ENCODE data around the gene ZNF655.

ZNF655 gene

DNA sequence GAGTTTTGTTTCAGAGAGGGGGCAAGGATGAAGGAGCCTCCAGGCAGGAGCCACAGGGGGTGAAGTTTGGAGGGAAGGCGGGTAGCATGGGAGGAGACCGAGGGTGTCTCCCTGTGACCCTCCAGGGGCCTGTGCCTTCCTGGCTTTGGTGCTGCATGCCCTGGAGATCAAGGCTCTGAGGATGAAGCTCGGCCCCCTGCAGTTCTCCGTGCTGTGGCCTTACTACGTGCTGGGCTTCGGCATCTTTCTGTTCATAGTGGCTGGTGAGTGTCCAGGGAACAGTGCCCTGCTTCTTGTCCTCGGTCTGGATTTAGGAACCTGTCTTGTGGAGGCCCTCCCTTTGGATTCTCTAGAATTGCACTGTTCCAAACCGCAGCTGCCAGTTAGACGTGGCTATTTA lies 49.1 kb downstream of the ZNF655 start:
- Histone ChIP-seq H3K18ac (ENCODE audit: low read length) (no peak overlapping the region), H3K14ac (ENCODE audit: low read length) (peak overlapping the region; percentile 17), H3K4me3 (ENCODE audit: low read length in 2 of 2) (no peak overlapping the region), H3K27ac (replicated peaks; ENCODE audit: low read length) (no peak overlapping the region), H2BK5ac (ENCODE audit: low read length) (no peak overlapping the region), H3K23ac (ENCODE audit: low read depth, low read length, poor library complexity) (peak overlapping the region; percentile 20), H3K4ac (ENCODE audit: low read length) (no peak overlapping the region), H3K36me3 (replicated peaks in 1 of 2; ENCODE audit: control insufficient read depth in 2 of 2, insufficient read depth in 2 of 2, low read length in 2 of 2) (no peaks in the 10 kb centered on the region), H2AK5ac (ENCODE audit: low read depth, low read length) (no peak overlapping the region), H2BK12ac (ENCODE audit: low read length) (no peak overlapping the region), H3K9ac (ENCODE audit: low read depth, low read length, poor library complexity) (no peak overlapping the region), H3K4me1 (ENCODE audit: control insufficient read depth in 2 of 2, insufficient read depth in 1 of 2, low read depth in 1 of 2, low read length in 2 of 2) (no peaks in the 10 kb centered on the region), H3K4me2 (ENCODE audit: insufficient read depth, low read length, poor library complexity, severe bottlenecking) (no peak overlapping the region), H2BK15ac (ENCODE audit: low read length) (no peak overlapping the region), H3K9me3 (replicated peaks in 1 of 2; ENCODE audit: control insufficient read depth in 2 of 2, insufficient read depth in 1 of 2, low read depth in 1 of 2, low read length in 2 of 2) (no peaks in the 10 kb centered on the region), H2AFZ (ENCODE audit: low read length) (no peak overlapping the region), H4K8ac (ENCODE audit: low read depth, low read length) (no peak overlapping the region), H2BK120ac (ENCODE audit: low read depth, low read length) (no peak overlapping the region), H3K27me3 (ENCODE audit: control insufficient read depth in 3 of 3, insufficient read depth in 3 of 3, low read depth in 1 of 3, low read length in 3 of 3) (no peaks in the 10 kb centered on the region), H3K79me1 (ENCODE audit: low read depth, low read length) (no peaks in the 10 kb centered on the region), H4K91ac (ENCODE audit: low read depth, low read length, poor library complexity) (no peak overlapping the region)
- WGBS, 2 donors (ENCODE audit: extremely low coverage in 2 of 2, insufficient read length in 2 of 2, insufficient replicate concordance in 1 of 2) = no CpG with 5 or more reads among the region's 9 CpGs
- no peak for DNase-seq (ENCODE audit: low spot score)

DNA sequence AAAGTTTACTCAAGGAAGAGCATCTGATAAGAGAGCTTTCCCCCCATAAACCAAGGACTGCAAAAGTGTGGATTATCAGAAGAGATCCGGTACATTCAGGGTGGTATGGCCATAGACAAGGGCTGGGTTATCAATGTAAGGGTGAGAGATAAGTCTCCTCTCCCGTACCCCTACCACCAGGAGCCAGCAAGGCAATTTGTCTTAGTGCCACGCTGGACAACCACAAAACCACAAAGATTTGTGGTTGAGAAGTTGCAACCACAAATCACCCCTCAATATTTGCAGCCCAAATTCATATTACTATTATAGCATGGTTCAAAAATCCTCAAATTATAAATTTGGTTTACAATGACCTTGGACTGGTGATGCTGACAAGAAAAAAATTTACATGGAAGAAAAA lies 56.1 kb downstream of the ZNF655 start:
- no peak overlapping the region for H2AK5ac ChIP-seq (ENCODE audit: low read depth, low read length)
- H2BK5ac ChIP-seq (ENCODE audit: low read length) = no peak overlapping the region
- H2AFZ ChIP-seq (ENCODE audit: low read length) = no peak overlapping the region
- peaks cover 2 to 4% of the 10 kb centered on the region in 2 donors for H3K4me1 ChIP-seq (ENCODE audit: control insufficient read depth in 2 of 2, insufficient read depth in 1 of 2, low read depth in 1 of 2, low read length in 2 of 2)
- no peak overlapping the region for H4K8ac ChIP-seq (ENCODE audit: low read depth, low read length)
- no peak overlapping the region for H3K9ac ChIP-seq (ENCODE audit: low read depth, low read length, poor library complexity)
- H3K4me2 ChIP-seq (ENCODE audit: insufficient read depth, low read length, poor library complexity, severe bottlenecking) = no peak overlapping the region
- H3K9me3 ChIP-seq (replicated peaks in 1 of 2; ENCODE audit: control insufficient read depth in 2 of 2, insufficient read depth in 1 of 2, low read depth in 1 of 2, low read length in 2 of 2) = no peaks in the 10 kb centered on the region
- no peak for DNase-seq (ENCODE audit: low spot score)
- WGBS, 2 donors (ENCODE audit: extremely low coverage in 2 of 2, insufficient read length in 2 of 2, insufficient replicate concordance in 1 of 2) = no CpG with 5 or more reads among the region's 3 CpGs
- peaks cover 7% of the 10 kb centered on the region for H3K79me1 ChIP-seq (ENCODE audit: low read depth, low read length)
- H2BK120ac ChIP-seq (ENCODE audit: low read depth, low read length) = no peak overlapping the region
- no peak overlapping the region for H3K23ac ChIP-seq (ENCODE audit: low read depth, low read length, poor library complexity)
- no peak overlapping the region for H3K4ac ChIP-seq (ENCODE audit: low read length)
- no peak overlapping the region for H3K14ac ChIP-seq (ENCODE audit: low read length)
- H3K27me3 ChIP-seq (ENCODE audit: control insufficient read depth in 3 of 3, insufficient read depth in 3 of 3, low read depth in 1 of 3, low read length in 3 of 3) = no peaks in the 10 kb centered on the region
- H3K4me3 ChIP-seq (ENCODE audit: low read length in 2 of 2) = no peak overlapping the region
- no peak overlapping the region for H2BK15ac ChIP-seq (ENCODE audit: low read length)
- no peak overlapping the region for H3K18ac ChIP-seq (ENCODE audit: low read length)
- H3K27ac ChIP-seq (replicated peaks; ENCODE audit: low read length) = no peak overlapping the region
- peaks cover 9 to 18% of the 10 kb centered on the region in 2 donors for H3K36me3 ChIP-seq (replicated peaks in 1 of 2; ENCODE audit: control insufficient read depth in 2 of 2, insufficient read depth in 2 of 2, low read length in 2 of 2)
- H2BK12ac ChIP-seq (ENCODE audit: low read length) = no peak overlapping the region
- H4K91ac ChIP-seq (ENCODE audit: low read depth, low read length, poor library complexity) = no peak overlapping the region

DNA sequence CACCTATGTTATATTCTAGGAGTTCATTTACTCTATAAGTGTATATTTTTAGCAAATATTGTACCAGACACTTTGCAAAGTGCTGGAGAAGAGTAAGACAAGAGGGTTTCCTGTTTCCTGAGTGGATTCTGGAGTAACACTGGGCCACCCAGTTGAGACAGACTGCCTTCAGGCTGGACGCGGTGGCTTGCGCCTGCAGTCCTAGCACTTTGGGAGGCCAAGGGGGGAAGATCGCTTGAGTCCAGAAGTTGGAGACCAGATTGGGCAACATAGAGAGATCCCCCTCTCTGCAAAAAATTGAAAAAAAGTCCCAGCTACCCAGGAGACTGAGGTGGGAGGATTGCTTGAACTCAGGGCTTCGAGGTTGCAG lies 57.5 kb downstream of the ZNF655 start:
- Histone ChIP-seq H3K27me3 (ENCODE audit: control insufficient read depth in 3 of 3, insufficient read depth in 3 of 3, low read depth in 1 of 3, low read length in 3 of 3) (no peaks in the 10 kb centered on the region), H3K23ac (ENCODE audit: low read depth, low read length, poor library complexity) (no peak overlapping the region), H2BK12ac (ENCODE audit: low read length) (no peak overlapping the region), H3K14ac (ENCODE audit: low read length) (no peak overlapping the region), H3K4me1 (ENCODE audit: control insufficient read depth in 2 of 2, insufficient read depth in 1 of 2, low read depth in 1 of 2, low read length in 2 of 2) (peaks cover 2 to 4% of the 10 kb centered on the region in 2 donors), H3K4me3 (ENCODE audit: low read length in 2 of 2) (peak overlapping the region in 1 of 2 donors; percentile 59), H4K8ac (ENCODE audit: low read depth, low read length) (no peak overlapping the region), H3K9me3 (replicated peaks in 1 of 2; ENCODE audit: control insufficient read depth in 2 of 2, insufficient read depth in 1 of 2, low read depth in 1 of 2, low read length in 2 of 2) (no peaks in the 10 kb centered on the region), H2BK5ac (ENCODE audit: low read length) (no peak overlapping the region), H3K9ac (ENCODE audit: low read depth, low read length, poor library complexity) (no peak overlapping the region), H3K18ac (ENCODE audit: low read length) (no peak overlapping the region), H3K27ac (replicated peaks; ENCODE audit: low read length) (no peak overlapping the region), H3K4ac (ENCODE audit: low read length) (no peak overlapping the region), H2AFZ (ENCODE audit: low read length) (peak overlapping the region; percentile 94), H3K79me1 (ENCODE audit: low read depth, low read length) (peaks cover 7% of the 10 kb centered on the region), H2AK5ac (ENCODE audit: low read depth, low read length) (no peak overlapping the region), H4K91ac (ENCODE audit: low read depth, low read length, poor library complexity) (no peak overlapping the region), H2BK15ac (ENCODE audit: low read length) (no peak overlapping the region), H2BK120ac (ENCODE audit: low read depth, low read length) (no peak overlapping the region), H3K4me2 (ENCODE audit: insufficient read depth, low read length, poor library complexity, severe bottlenecking) (no peak overlapping the region), H3K36me3 (replicated peaks in 1 of 2; ENCODE audit: control insufficient read depth in 2 of 2, insufficient read depth in 2 of 2, low read length in 2 of 2) (peaks cover 18 to 33% of the 10 kb centered on the region in 2 donors)
- no peak for DNase-seq (ENCODE audit: low spot score)
- no CpG with 5 or more reads among the region's 5 CpGs for WGBS, 2 donors (ENCODE audit: extremely low coverage in 2 of 2, insufficient read length in 2 of 2, insufficient replicate concordance in 1 of 2)

DNA sequence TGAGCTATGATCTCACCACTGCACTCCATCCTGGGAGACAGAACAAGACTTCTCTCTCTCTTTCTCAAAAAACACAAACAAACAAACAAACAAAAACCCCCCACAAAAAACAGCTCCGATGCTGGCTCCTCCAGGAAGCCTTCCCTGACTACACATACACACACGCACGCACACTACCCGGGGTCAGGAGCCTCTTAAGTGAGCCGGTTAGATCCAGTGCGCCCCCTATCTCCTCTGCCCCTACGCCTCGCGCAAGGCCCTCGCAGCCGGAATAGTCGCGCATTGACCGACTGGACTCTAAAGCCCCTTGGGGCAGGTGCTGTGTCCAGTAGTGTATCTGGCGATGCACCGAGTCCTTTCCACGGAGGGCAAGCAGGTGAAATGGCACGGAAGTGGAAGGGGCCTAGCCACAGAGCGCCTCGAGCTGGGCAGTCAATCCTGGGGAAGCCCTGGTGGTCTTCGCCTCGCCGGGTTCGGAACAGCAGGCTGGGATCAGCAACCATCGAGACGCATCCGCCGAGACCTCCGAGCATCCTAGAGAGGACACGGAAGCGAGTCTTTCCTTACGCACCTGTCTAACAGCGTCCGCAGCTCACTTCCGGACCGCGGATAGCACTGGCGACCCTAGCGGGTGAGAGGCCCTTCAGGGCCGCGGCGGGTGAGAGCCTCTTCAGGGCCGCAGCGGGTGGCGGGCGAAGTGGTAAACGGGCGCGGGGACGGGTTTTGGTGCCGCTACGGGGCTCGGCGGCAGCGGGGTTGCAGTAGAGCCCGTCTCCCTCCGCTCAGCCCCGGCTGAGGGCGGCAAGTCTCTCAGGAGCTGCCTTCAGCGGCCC lies 58.1 kb downstream of the ZNF655 start, which contains the start of gene ZSCAN25:
ZSCAN25 (plus strand) TSS at position 588 of the 833 bp plus-strand sequence. CDS start 2,661 bp downstream, outside the sequence.
- peak within 1 kb of the TSS; percentile 100 for H3K23ac ChIP-seq (ENCODE audit: low read depth, low read length, poor library complexity)
- H3K4ac ChIP-seq (ENCODE audit: low read length) = no peak within 1 kb of the TSS
- peak within 1 kb of the TSS; percentile 59 to 91 for H3K4me3 ChIP-seq (ENCODE audit: low read length in 2 of 2)
- H3K4me2 ChIP-seq (ENCODE audit: insufficient read depth, low read length, poor library complexity, severe bottlenecking) = peak within 1 kb of the TSS; percentile 87
- H3K27ac ChIP-seq (replicated peaks; ENCODE audit: low read length) = peak within 1 kb of the TSS; percentile 80
- no CpG with 5 or more reads among the region's 60 CpGs for WGBS, 2 donors (ENCODE audit: extremely low coverage in 2 of 2, insufficient read length in 2 of 2, insufficient replicate concordance in 1 of 2)
- peak within 1 kb of the TSS; percentile 97 for H3K9ac ChIP-seq (ENCODE audit: low read depth, low read length, poor library complexity)
- no peak within 1 kb of the TSS for H2BK15ac ChIP-seq (ENCODE audit: low read length)
- H3K18ac ChIP-seq (ENCODE audit: low read length) = peak within 1 kb of the TSS; percentile 100
- peak; percentile 96 for DNase-seq (ENCODE audit: low spot score)
- H3K27me3 ChIP-seq (ENCODE audit: control insufficient read depth in 3 of 3, insufficient read depth in 3 of 3, low read depth in 1 of 3, low read length in 3 of 3) = no peaks in the 10 kb centered on the region
- H2AFZ ChIP-seq (ENCODE audit: low read length) = peak within 1 kb of the TSS; percentile 94
- no peak within 1 kb of the TSS for H2BK120ac ChIP-seq (ENCODE audit: low read depth, low read length)
- H3K79me1 ChIP-seq (ENCODE audit: low read depth, low read length) = peaks cover 7% of the 10 kb centered on the region
- peak within 1 kb of the TSS; percentile 10 for H3K14ac ChIP-seq (ENCODE audit: low read length)
- H4K91ac ChIP-seq (ENCODE audit: low read depth, low read length, poor library complexity) = no peak within 1 kb of the TSS
- no peaks in the 10 kb centered on the region for H3K9me3 ChIP-seq (replicated peaks in 1 of 2; ENCODE audit: control insufficient read depth in 2 of 2, insufficient read depth in 1 of 2, low read depth in 1 of 2, low read length in 2 of 2)
- H3K36me3 ChIP-seq (replicated peaks in 1 of 2; ENCODE audit: control insufficient read depth in 2 of 2, insufficient read depth in 2 of 2, low read length in 2 of 2) = peaks cover 23 to 39% of the 10 kb centered on the region in 2 donors
- peak within 1 kb of the TSS; percentile 6 for H2AK5ac ChIP-seq (ENCODE audit: low read depth, low read length)
- H2BK12ac ChIP-seq (ENCODE audit: low read length) = no peak within 1 kb of the TSS
- peak within 1 kb of the TSS; percentile 99 for H4K8ac ChIP-seq (ENCODE audit: low read depth, low read length)
- peaks cover 2 to 4% of the 10 kb centered on the region in 2 donors for H3K4me1 ChIP-seq (ENCODE audit: control insufficient read depth in 2 of 2, insufficient read depth in 1 of 2, low read depth in 1 of 2, low read length in 2 of 2)
- peak within 1 kb of the TSS; percentile 3 for H2BK5ac ChIP-seq (ENCODE audit: low read length)

All from neuronal stem cell (in vitro differentiated cells).